HG03175 (cell line): ENCODE data around the gene DNLZ.
"Not testable (repeated sequence)": the region's sequence is repeated elsewhere in the genome, so short reads cannot be mapped to it uniquely, and the experiment has no call there.

ENCODE experiments used
- ATAC-seq: cut with Tn5 transposase; IDR thresholded peaks from one replicate; pipeline ENCODE4 v1.9.1; 2021; ENCODE audit warnings: mild to moderate bottlenecking, moderate library complexity; ENCODE audit not compliant: unreplicated experiment

The DNLZ gene

DNA sequence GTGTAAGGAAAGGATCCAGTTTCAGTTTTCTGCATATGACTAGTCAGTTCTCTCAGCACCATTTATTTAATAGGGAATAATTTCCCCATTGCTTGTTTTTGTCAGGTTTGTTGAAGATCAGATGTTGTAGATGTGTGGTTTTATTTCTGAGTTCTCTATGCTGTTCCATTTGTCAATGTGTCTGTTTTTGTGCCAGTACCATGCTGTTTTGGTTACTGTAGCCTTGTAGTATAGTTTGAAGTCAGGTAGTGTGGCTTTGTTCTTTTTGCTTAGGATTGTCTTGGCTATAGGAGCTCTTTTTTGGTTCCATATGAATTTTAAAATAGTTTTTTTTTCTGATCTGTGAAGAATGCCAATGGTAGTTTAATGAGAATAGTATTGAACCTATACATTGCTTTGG, 42.6 kb downstream of the DNLZ start:
- not testable (repeated sequence) for ATAC-seq

DNA sequence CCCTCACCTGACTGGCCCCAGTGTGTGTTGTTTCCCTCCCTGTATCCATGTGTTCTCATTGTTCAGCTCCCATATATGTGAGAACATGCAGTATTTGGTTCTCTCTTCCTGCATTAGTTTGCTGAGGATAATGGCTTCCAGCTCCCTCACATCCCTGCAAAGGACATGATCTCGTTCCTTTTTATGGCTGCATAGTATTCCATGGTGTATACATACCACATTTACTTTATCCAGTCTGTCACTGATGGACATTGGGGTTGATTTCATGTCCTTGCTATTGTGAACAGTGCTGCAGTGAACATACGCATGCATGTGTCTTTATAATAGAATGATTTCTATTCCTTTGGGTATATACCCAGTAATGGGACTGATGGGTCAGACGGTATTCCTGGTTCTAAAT, 43.6 kb downstream of the DNLZ start:
- ATAC-seq = not testable (repeated sequence)

DNA sequence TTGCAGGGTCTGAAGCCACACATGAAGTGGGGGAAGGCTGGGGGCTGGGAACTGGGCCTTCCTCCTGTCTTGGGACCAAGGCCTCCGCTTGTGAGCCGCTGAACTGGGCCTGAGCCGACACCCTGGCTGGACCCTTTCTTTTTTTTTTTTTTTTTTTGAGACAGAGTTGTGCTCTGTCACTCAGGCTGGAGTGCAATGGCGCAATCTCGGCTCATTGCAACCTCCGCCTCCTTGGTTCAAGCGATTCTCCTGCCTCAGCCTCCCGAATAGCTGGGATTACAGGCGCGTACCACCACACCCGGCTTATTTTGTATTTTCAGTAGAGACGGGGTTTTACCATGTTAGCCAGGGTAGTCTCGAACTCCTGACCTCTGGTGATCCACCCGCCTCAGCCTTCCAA, 44.3 kb downstream of the DNLZ start:
- ATAC-seq = not testable (repeated sequence)

DNA sequence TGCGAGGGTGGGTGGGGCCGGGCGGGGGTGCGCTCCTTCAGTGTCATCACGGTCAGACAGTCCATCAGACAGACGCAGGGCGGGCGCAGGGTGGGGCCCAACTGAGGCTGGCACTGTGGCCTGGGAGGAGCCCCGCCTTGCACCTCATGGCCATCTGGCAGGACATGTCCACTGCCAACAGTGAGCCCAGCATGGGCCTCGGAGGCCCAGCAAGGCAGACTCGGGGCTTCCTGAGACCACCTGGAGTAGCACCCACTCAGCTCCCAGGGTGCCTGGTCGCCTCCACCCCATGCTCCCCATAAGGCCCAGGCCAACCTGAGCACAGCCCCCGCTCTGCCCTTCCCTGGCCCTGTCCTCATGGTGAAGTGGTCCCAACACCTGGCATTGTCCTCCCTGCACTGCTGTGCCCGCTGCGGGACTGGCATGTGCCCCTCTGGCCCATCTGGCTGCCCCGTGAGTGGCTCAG, 44.7 kb downstream of the DNLZ start:
- ATAC-seq = no peak

DNA sequence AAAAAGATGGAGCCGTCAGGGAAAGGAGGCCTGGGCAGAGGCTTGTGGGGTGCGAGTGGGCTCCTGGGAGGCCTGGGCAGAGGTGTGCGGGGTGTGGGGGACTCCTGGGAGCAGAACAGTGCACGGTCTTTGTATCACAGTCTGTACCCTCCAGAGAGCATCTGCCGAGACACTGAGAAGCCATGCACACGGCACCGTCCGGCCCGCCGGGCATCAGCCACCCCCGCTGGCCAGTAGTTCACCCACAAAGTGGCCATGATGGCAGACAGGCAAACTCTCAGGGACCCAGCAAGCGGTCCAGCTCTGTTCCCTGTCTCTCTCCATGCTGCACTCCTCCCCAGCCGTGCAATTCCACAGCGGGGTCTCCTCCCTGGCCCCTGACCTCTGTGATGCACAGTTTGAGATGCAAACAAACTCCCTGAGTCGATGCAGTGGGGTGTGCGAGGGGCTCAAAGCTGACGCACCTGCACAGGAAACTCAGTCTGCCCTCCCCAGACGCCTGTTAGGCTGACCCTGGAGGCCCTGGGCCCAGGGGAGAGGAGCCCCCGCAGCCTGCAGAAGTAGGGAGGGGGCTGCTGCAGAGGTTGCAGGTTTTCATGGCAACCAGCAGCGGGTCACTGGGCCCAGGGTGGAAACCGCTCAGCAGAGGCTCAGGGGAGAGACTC, 45.3 kb downstream of the DNLZ start:
- ATAC-seq = no peak

DNA sequence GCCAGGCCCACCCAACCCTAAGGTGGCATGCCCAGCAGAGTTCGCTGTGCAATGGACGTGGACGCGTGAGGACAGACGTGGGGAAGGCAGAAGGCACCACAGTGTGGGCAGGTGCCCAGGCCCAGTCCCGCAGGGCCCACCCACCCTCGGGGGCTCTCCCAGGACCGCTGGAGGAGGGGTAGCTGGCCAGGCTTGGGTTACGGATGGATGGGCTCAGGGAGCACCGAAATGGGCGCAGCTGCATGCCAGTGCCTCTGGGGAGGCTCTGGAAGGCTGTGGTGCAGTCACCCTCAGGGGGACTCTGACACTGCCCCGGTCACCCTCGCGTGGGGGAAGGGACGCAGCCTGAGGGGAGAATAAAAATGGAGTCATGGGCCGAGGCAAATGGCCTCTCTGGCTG, 45.8 kb downstream of the DNLZ start:
- no peak for ATAC-seq

DNA sequence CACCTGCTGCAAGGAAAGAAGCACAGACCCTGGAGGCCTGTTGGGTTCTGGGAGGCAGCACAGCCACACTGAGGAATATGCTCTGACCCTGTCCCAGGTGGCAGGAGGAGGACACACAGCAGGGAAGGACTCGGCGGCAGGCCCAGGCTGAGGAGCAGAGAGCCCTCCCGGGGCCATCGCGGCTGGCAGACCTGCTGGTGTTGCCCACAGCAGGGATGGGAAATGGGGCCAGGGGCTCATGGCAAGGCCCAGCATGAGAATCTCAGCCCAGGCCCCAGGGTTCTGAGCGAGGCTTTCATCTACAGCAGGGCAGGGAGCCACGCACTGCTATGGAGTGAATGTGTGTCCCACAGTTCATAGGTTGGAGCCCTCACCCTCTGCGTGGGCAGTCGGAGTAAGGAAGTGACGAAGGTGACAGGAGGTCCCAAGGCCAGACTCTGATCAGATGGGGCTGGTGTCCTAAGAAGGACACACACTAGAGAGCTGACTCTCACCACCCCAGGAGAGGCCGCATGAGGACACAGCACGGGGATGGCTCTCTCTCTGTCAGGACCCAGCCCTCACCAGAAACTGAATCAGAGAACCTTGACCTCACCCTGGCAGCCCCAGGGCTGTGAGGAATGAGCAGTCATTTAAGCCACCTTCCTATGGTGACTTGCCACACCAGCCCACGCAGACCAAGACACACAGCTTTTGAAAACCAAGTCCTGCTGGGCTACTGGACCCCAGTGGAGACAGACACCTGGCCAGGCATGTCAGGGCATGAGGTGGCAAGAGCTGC, 46.5 kb downstream of the DNLZ start:
- no peak for ATAC-seq

DNA sequence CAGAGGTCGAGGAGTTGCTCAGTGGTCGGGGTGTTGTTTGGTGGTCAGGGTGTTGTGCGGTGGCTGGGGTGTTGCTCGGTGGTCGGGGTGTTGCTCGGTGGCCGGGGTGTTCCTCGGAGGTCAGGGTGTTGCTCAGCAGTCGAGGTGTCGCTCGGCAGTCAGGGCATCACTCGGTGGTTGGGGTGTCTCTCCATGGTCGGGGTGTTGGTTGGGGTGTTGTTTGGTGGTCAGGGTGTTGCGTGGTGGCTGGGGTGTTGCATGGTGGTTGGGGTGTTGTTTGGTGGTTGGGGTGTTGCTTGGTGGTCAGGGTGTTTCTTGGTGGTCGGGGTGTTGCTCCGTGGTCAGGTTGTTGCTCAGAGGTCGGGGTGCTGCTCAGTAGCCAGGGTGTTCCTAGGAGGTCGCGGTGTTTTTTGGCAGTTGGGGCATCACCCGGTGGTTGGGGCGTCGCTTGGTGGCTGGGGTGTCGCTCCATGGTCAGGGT, 47.2 kb downstream of the DNLZ start:
- ATAC-seq = no peak

DNA sequence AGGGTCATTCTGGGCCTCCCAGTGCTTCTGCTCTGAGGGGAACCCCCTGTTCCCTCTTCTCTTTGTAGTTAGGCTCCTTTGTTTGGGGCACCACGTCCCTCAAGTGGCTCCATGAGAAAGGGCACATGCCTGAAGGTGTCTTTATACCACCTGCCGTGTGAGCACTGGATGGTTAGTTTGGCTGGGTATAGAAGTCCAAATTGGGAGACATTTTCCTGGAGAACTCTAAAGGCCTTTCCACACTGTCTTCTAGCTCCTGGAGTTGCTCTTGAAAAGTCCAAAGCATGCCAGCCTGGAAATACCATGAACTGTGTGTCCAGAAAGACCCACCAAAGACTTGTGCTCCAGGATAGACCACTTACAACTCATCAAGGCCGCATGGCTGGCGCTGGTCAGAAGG, 48.6 kb downstream of the DNLZ start:
- ATAC-seq = no peak

DNA sequence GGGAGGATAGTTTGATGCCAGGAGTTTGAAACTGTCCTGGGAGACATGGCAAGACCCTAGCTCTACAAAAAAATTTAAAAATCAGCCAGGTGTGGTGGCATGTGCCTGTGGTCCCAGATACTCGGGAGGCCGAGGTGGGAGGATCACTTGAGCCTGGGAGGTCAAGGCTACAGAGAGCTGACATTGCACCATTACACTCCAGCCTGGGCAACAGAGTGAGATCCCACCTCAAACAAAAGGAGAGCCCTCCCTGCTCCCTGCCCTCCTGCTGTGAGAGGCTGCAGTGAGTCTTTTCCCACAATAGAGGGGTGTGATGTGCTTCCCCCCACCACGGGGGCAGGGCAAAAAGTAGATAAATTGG, 49.5 kb downstream of the DNLZ start:
- ATAC-seq = no peak

DNA sequence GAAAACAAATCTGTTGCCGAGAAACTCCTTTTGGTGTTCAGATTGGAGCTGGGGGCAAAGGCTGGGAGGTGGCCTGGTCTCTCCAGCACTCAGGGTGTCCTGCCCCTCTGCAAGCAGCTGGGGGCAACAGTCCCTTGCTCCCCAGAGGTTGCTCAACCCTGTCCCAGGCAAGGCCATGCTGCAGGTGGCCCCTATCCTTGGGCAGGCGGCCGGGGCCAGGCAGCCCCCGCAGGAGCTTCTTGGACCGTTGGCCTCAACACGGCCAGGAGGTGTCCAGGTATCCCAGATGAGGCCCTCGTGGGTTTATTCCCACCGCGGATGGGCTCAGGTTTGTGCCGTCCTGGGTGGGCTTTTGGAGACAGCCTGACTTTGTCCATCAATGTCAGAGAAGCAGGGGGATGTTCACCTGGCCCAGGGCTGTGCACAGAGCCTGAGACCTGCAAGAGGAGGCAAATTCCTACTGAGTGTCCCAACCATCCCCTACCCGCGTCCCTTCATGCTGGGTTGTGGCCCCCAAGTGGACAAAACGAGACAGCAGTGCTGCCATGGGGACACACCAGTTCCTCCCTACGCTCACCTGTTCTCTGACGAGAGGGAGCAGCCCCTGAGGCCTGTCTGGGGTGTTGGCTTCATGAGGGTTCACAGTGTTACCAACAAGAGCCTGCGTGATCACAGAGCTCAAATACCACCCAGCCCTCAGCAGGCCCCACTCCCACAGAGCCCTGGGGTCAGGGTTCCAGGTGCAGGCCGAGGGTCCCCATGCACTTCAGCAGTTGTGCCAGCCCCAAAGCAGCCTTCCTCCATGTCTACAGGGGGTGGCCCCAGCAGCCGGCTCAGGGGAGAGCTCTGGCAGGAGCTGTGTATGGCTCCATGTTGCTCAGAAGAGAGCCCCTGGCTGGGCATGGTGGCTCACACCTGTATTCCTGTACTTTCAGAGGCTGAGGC, 50.2 kb downstream of the DNLZ start:
- no peak for ATAC-seq

DNA sequence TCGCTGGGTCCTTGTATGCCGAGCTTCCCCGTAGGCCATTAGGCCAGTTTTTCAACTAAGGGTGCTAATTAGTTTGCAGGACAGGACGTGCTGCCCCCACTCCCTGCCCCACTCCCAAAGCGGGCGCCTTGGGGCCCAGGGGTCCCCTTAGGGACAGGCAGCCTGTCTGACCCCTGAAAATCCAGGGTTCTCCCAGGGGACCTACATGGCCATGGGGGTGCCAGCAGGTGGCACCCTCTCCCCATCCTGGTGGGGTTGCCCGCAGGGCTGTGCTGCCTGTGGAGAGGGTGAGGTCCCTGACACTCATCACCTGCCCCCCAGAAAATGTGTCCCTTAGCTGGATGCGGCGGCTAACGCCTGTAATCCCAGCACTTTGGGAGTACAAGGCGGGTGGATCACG, 51.1 kb downstream of the DNLZ start:
- ATAC-seq = no peak

DNA sequence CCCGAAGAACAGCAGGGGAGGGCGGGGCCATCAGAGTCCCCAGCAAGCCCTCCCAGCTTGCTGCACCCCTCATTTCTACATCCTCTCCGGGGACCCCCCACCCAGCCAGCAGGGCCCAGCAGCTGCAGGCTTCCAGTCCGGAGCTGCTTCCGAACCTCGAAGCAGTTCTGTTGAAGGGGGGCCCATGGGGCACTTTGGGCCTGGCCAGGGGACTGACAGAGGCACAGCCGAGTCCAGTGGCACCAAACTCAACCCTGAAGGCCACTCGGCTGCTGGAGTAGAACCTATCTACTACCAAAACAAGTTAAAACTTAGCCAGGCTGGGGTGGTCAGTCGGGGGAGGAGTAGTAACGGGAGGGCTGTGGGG, 51.6 kb downstream of the DNLZ start:
- ATAC-seq = no peak

DNA sequence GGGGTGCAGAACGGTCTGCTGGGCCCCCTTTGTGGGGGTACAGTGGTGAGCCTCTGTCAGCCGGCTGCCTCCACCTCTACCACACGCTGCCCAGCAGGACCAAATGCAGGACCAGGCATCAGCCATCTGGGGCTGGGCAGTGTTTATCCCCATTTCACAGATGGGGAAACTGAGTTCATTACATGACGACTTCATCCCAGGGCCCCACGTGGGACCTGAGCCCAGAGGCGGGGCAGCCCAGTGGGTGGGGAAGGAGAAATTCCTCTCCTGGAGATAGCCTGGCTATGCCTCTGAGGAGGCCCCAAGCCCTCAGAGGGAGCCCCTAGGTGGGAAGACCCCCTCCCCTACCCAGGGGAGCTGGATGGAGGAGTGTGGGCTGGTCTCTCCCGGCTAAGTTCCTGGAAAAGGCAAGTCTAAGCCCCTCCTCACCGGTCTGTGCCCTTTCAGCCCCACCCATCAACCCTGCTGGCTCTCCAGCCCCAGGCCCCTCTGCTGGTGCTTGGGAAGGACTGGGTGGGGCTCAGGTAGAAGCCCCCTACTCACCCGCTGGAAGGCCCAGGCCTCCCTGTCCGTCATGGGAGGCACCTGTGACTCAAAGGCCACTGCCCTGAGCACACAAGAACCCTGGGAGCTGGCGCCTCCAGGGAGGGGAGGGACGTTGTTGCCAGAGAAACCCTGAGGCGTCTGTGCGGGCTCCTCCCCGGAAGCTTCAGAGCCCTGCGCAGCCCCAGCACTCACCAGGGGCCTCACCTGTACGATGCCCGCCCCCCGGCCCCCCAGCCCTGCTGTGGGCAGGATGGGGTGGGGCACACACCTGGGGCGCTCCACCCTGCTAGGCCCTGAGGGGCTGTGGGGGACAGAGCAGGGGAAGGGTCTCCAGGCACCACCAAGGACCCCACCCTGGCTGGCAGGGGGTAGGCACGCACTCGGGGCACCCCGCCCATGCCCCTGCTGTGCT, 52.2 kb downstream of the DNLZ start:
- no peak for ATAC-seq

DNA sequence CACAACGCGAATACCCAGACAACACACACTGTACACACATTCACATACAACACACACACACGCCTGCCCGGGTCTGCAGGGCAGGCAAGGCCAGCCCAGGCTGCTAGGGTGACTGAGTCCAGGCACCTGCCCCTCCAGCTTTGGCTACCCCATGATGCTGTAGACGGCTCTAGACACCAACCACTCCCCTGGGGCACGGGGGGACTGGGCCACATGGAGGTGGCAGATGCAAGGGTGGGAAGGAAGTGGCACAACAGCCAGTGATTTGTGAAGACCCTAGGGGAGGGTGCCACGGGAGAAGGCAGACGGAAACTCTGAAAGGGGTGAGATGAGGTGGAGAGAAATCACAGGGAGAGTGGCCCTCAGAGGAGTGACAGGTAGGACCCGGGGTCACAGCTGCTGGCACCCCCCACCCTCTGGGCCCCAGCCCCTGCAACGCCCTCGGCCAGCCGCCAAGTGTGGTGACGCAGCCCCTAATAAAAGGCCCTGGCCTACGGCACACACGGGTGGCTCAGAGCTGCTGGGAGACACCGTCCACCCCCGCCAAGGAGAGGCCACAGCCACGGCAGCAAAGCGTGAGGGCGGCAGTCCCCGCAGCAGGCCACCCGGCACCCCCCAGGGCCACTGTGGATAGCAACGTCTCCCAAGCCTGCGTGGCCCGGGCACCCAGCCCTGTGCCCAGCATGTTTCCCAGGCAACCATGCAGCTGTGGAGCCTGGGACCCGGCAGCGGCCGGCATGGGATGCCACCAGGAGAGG, 53.1 kb downstream of the DNLZ start:
- ATAC-seq = no peak

DNA sequence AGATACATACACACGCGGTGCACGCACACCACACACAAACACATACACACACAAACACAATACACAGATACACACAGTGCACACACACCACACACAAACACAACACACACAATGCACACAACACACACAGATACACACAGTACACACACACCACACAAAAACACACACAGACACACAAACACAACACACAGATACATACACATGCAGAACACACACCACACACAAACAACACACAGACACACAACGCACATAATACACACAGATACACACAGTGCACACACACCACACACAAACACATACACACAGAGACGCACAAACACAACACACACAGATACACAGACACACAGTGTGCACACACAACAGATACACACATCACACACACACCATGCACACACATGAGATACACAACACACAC, 53.7 kb downstream of the DNLZ start:
- ATAC-seq = no peak
